Activated CD4-positive, alpha-beta T cell treated with anti-CD3 and anti-CD28 coated beads for 36 hours (primary cell): ENCODE measurements around the gene HS3ST4. TPM values are rescaled to one million over a fixed set of nuclear protein-coding genes. Genes with fewer than 3 reads are reported as not detected.

Source experiments
- ATAC-seq: fragments of 200-7000 bp; cut with Tn5 transposase; one replicate; pipeline ENCODE4 v1.10.0; 2021; ENCODE audit warnings: mild to moderate bottlenecking, moderate library complexity
- CTCF ChIA-PET: fragments of 350-600 bp; sonication (Branson Sonifier 250); formaldehyde crosslinking; loops from one replicate; lab custom pipeline; 2021; ENCODE audit warnings: antibody characterized with exemption; lab: Charles Lee
- POLR2A ChIA-PET: fragments of 350-600 bp; sonication (Branson Sonifier 250); formaldehyde crosslinking; loops from one replicate; lab custom pipeline; 2021; ENCODE audit warnings: antibody characterized with exemption, inconsistent platforms; lab: Charles Lee
- DNase-seq: peaks from one replicate; pipeline ENCODE4 v3.0.0-alpha.2; 2020
- H3K27ac Mint-ChIP-seq: one replicate; pipeline ENCODE4 v1.8.0; 2021; ENCODE audit warnings: mixed read lengths
- H3K27me3 Mint-ChIP-seq: one replicate; pipeline ENCODE4 v1.8.0; 2021; ENCODE audit warnings: mixed read lengths
- H3K36me3 Mint-ChIP-seq: one replicate; pipeline ENCODE4 v1.8.0; 2021; ENCODE audit warnings: low read depth, mixed read lengths
- H3K4me1 Mint-ChIP-seq: one replicate; pipeline ENCODE4 v1.8.0; 2021; ENCODE audit warnings: mixed read lengths
- H3K4me3 Mint-ChIP-seq: one replicate; pipeline ENCODE4 v1.8.0; 2021; ENCODE audit warnings: mild to moderate bottlenecking, moderate library complexity, mixed read lengths
- H3K9me3 Mint-ChIP-seq: one replicate; pipeline ENCODE4 v1.8.0; 2021; ENCODE audit warnings: low read depth, mixed read lengths
- intact Hi-C, 2 experiments: fragments of 100-400 bp; cut with DNase I in 1 of 2; cut with micrococcal nuclease in 1 of 2; formaldehyde crosslinking; loops; one replicate each; pipeline versions ENCODE4 v1.14.2 to v1.15.1; 2022 to 2024; cut with DNase I, micrococcal nuclease
- total RNA-seq, 2 experiments: library from RNA; stranded (reverse); gene quantifications; one replicate each; pipeline ENCODE4 v1.2.3, GENCODE V29; 2021

The HS3ST4 gene
- total RNA-seq: not detected

- intact Hi-C loops: no loop called here
- no peaks in the 10 kb centered on the region for H3K9me3 Mint-ChIP-seq
- no peak for ATAC-seq
- ChIA-PET CTCF (no interaction called here), POLR2A (no interaction called here)
- H3K4me3 Mint-ChIP-seq: no peak within 1 kb of the TSS
- H3K4me1 Mint-ChIP-seq: no peaks in the 10 kb centered on the region
- H3K27me3 Mint-ChIP-seq: peaks cover 56% of the 10 kb centered on the region
- peak; percentile 10 for DNase-seq
- H3K27ac Mint-ChIP-seq: no peak within 1 kb of the TSS
- H3K36me3 Mint-ChIP-seq: no peaks in the 10 kb centered on the region
These were observed at the start of gene HS3ST4 for GRCh38 chr16:25691519-25692091. HS3ST4 (plus strand) TSS chr16:25691959.

GRCh38 chr16:25643633-25644032 lies 48.1 kb upstream of the HS3ST4 start:
- no peak overlapping the region for H3K4me3 Mint-ChIP-seq
- peaks cover 4% of the 10 kb centered on the region for H3K9me3 Mint-ChIP-seq
- no peaks in the 10 kb centered on the region for H3K4me1 Mint-ChIP-seq
- intact Hi-C loops: no loop called here
- no peaks in the 10 kb centered on the region for H3K36me3 Mint-ChIP-seq
- ChIA-PET POLR2A (interaction anchor here (0.6 kb wide), 1 partner anchor 122 kb away, joined by 10 read pairs; no protein-coding TSS in a partner anchor), CTCF (no interaction called here)
- peaks cover 12% of the 10 kb centered on the region for H3K27me3 Mint-ChIP-seq
- no peak for ATAC-seq
- no peak for DNase-seq
- H3K27ac Mint-ChIP-seq: no peak overlapping the region

- Mint-ChIP-seq H3K27me3 (peaks cover 23% of the 10 kb centered on the region), H3K9me3 (peaks cover 4% of the 10 kb centered on the region), H3K4me1 (no peaks in the 10 kb centered on the region), H3K27ac (no peak overlapping the region), H3K36me3 (no peaks in the 10 kb centered on the region), H3K4me3 (no peak overlapping the region)
- ATAC-seq: no peak
- DNase-seq: no peak
- intact Hi-C loops: no loop called here
- ChIA-PET POLR2A (no interaction called here), CTCF (interaction anchor here (0.6 kb wide), 1 partner anchor 782 kb away, joined by 3 read pairs; no protein-coding TSS in a partner anchor)
These were observed 35.1 kb upstream of the HS3ST4 start for GRCh38 chr16:25656639-25657038.

- Mint-ChIP-seq H3K36me3 (no peaks in the 10 kb centered on the region), H3K27ac (no peak overlapping the region), H3K9me3 (no peaks in the 10 kb centered on the region), H3K27me3 (peaks cover 2% of the 10 kb centered on the region), H3K4me1 (no peaks in the 10 kb centered on the region), H3K4me3 (no peak overlapping the region)
- CTCF ChIA-PET: interaction anchor here (1.0 kb wide), 1 partner anchor 23 kb away, joined by 3 read pairs; no protein-coding TSS in a partner anchor
- ATAC-seq (no peak), DNase-seq (no peak)
- intact Hi-C loops: no loop called here
- POLR2A ChIA-PET: no interaction called here
These were observed 14.9 kb upstream of the HS3ST4 start for GRCh38 chr16:25676820-25677219.

- no peak for DNase-seq
- H3K27me3 Mint-ChIP-seq: peaks cover 2% of the 10 kb centered on the region
- ATAC-seq: no peak
- H3K4me1 Mint-ChIP-seq: no peaks in the 10 kb centered on the region
- no peak overlapping the region for H3K27ac Mint-ChIP-seq
- H3K4me3 Mint-ChIP-seq: no peak overlapping the region
- no peaks in the 10 kb centered on the region for H3K36me3 Mint-ChIP-seq
- intact Hi-C loops: no loop called here
- H3K9me3 Mint-ChIP-seq: peaks cover 1% of the 10 kb centered on the region
- POLR2A ChIA-PET: no interaction called here
- CTCF ChIA-PET: no interaction called here
These were observed 12.2 kb upstream of the HS3ST4 start for GRCh38 chr16:25679511-25679910.

DNA sequence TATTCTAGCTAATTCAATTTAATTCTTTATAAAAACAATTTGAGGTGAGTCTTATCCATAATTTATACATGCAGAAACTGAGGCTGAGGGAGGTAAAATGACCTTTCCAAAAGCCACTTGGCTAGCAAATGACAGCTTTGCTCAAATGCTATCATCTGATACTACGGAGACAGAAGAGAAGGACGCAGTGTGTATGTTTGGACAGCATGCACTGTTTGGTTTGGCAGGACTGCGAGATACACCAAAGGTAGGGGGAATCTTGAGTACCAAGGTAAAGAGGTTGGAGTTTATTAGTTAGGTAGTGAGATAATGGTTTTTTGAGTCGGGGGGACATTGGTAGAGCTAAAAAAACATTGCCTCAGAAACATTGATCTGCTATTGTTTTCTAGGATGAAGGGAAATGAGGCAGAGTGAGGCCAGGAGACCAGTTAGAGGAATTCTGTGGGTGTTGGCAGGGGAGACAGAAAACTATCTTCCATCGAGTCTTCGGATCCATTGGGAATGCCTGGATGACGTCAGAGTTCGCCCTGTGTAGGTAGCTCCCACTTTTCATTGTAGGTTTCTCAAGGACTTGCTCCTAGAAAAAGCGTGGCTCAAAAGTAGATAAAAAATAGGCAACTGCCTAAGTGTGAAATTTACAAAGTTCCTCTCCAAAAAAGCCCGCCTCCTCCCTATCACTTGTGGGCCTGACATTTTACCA lies 2.5 kb upstream of the HS3ST4 start:
- no peaks in the 10 kb centered on the region for H3K4me1 Mint-ChIP-seq
- H3K4me3 Mint-ChIP-seq: no peak overlapping the region
- DNase-seq: no peak
- H3K27ac Mint-ChIP-seq: no peak overlapping the region
- peaks cover under 1% of the 10 kb centered on the region for H3K9me3 Mint-ChIP-seq
- H3K36me3 Mint-ChIP-seq: no peaks in the 10 kb centered on the region
- peaks cover 42% of the 10 kb centered on the region for H3K27me3 Mint-ChIP-seq
- no peak for ATAC-seq
- CTCF ChIA-PET: no interaction called here
- intact Hi-C loops: no loop called here
- POLR2A ChIA-PET: no interaction called here

DNA sequence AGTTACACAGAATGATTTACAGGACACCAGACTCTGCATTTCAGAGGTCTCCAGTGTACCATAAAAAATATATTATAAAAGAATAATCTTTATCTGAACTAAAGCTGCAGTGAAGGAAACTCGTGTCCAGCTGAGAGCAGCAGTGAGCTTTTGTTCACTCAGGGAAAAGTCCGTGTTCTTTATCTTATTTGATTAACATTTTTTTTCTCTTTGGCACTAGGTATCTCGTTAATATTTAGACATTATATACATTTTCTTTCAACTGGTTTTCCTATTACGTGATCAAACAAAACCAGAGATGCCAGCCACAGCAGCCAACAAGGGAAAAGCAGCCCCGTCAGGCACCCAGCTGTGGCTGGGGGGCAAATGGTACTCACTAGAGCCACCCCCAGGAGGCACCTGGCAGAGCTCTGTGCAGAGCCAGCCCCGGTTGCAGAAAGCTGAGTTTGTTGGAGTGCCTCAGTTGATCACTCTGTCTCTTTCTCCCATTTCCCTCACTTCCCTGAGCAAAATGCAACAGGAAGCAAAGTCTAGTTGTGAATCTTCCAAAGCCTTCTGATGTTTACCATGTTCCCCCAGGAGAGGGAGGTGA lies 1.1 kb upstream of the HS3ST4 start:
- no peak overlapping the region for H3K4me3 Mint-ChIP-seq
- ChIA-PET CTCF (interaction anchor here (0.5 kb wide), 1 partner anchor 130 kb away, joined by 3 read pairs; no protein-coding TSS in a partner anchor), POLR2A (no interaction called here)
- ATAC-seq: no peak
- no peak overlapping the region for H3K27ac Mint-ChIP-seq
- no peaks in the 10 kb centered on the region for H3K36me3 Mint-ChIP-seq
- DNase-seq: no peak
- intact Hi-C loops: no loop called here
- no peaks in the 10 kb centered on the region for H3K9me3 Mint-ChIP-seq
- peaks cover 52% of the 10 kb centered on the region for H3K27me3 Mint-ChIP-seq
- H3K4me1 Mint-ChIP-seq: no peaks in the 10 kb centered on the region

DNA sequence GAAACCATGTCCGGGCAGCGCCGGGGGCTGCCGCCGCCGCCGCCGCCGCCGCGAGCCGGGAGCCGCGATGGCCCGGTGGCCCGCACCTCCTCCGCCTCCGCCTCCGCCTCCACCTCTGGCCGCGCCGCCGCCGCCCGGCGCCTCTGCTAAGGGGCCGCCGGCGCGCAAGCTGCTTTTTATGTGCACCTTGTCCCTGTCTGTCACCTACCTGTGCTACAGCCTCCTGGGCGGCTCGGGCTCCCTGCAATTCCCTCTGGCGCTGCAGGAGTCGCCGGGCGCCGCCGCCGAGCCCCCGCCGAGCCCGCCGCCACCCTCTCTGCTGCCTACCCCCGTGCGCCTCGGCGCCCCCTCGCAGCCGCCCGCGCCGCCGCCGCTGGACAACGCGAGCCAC lies 587 bp downstream of the HS3ST4 start:
- no peak overlapping the region for H3K27ac Mint-ChIP-seq
- H3K27me3 Mint-ChIP-seq: peaks cover 58% of the 10 kb centered on the region
- H3K4me3 Mint-ChIP-seq: no peak overlapping the region
- intact Hi-C loops: no loop called here
- ChIA-PET CTCF (no interaction called here), POLR2A (no interaction called here)
- no peaks in the 10 kb centered on the region for H3K9me3 Mint-ChIP-seq
- no peaks in the 10 kb centered on the region for H3K36me3 Mint-ChIP-seq
- H3K4me1 Mint-ChIP-seq: no peaks in the 10 kb centered on the region
- no peak for ATAC-seq
- DNase-seq: peak; percentile 18

GRCh38 chr16:25692742-25693508 lies 1.2 kb downstream of the HS3ST4 start:
- DNase-seq (no peak), ATAC-seq (no peak)
- POLR2A ChIA-PET: no interaction called here
- no peak overlapping the region for H3K4me3 Mint-ChIP-seq
- CTCF ChIA-PET: interaction anchor here (0.6 kb wide), 1 partner anchor 782 kb away, joined by 5 read pairs; no protein-coding TSS in a partner anchor
- no peak overlapping the region for H3K27ac Mint-ChIP-seq
- H3K27me3 Mint-ChIP-seq: peaks cover 60% of the 10 kb centered on the region
- H3K9me3 Mint-ChIP-seq: no peaks in the 10 kb centered on the region
- H3K36me3 Mint-ChIP-seq: no peaks in the 10 kb centered on the region
- no peaks in the 10 kb centered on the region for H3K4me1 Mint-ChIP-seq
- intact Hi-C loops: no loop called here

DNA sequence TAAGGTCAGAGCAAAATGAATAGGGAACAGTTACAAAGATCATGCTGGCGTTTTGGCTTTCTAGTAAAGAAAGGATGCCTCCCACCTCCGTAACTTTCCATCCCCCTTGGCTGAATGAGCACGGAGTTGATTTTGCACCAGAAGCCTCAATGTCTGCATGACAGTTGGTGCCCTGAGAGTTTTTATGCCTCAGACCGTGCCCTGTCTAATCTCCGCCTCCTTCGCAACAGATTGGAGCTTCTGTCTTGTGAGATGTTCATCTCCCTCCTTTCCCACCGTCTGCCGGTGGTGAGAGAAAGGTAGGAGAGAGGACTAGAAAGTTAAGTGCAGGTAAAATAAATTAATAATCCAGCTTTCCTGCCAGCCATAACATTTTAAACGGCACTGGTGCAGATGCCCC lies 1.9 kb downstream of the HS3ST4 start:
- peaks cover 57% of the 10 kb centered on the region for H3K27me3 Mint-ChIP-seq
- H3K36me3 Mint-ChIP-seq: no peaks in the 10 kb centered on the region
- no peak overlapping the region for H3K4me3 Mint-ChIP-seq
- POLR2A ChIA-PET: no interaction called here
- intact Hi-C loops: no loop called here
- no peak overlapping the region for H3K27ac Mint-ChIP-seq
- CTCF ChIA-PET: no interaction called here
- no peaks in the 10 kb centered on the region for H3K4me1 Mint-ChIP-seq
- DNase-seq: no peak
- ATAC-seq: no peak
- no peaks in the 10 kb centered on the region for H3K9me3 Mint-ChIP-seq

DNA sequence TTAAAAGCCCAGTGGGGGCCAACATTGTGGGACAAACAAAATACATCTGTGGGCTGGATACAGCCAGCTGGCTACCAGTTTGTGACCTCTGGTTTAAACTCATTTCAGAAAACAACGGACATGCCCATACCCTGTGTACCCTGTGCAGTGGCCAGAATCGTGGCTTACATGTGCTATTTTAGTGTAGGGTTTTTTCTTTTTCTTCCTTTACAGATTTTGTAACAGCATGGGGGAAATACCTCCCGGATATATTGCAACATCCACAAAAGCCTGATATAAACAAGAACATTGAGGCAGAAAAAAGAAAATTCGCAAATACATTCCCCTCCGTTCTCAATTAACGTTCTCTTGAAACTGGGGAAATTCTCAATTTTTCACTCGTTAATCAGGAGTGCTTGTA lies 7.3 kb downstream of the HS3ST4 start:
- no peak for ATAC-seq
- intact Hi-C loops: no loop called here
- no peak overlapping the region for H3K27ac Mint-ChIP-seq
- ChIA-PET CTCF (interaction anchor here (1.4 kb wide), 1 partner anchor 22 kb away, joined by 3 read pairs; no protein-coding TSS in a partner anchor), POLR2A (no interaction called here)
- no peaks in the 10 kb centered on the region for H3K9me3 Mint-ChIP-seq
- no peak for DNase-seq
- H3K36me3 Mint-ChIP-seq: no peaks in the 10 kb centered on the region
- H3K27me3 Mint-ChIP-seq: peaks cover 38% of the 10 kb centered on the region
- H3K4me3 Mint-ChIP-seq: no peak overlapping the region
- H3K4me1 Mint-ChIP-seq: no peaks in the 10 kb centered on the region
